ENCODE results near the gene ST7. TPM values are rescaled to one million over a fixed set of nuclear protein-coding genes. Genes with fewer than 3 reads are reported as not detected.

ST7 gene
- total and polyA plus RNA-seq, 2 of the 8 experiments (the other 6 are each of a cell fraction or from before 2014, with no cell fraction given) = 16.3 to 18.0 TPM

- no peaks in the 10 kb centered on the region for H3K23me2 ChIP-seq (ENCODE audit: low read depth, low read length)
- no peak overlapping the region for H2BK120ac ChIP-seq (replicated peaks; ENCODE audit: low read depth, low read length)
- no peak overlapping the region for H3K4me3 ChIP-seq (ENCODE audit: extremely low read depth in 1 of 4, insufficient read depth in 2 of 4, low read depth in 3 of 4, low read length in 4 of 4)
- no peak overlapping the region for H4K91ac ChIP-seq (replicated peaks; ENCODE audit: insufficient read length, low read length)
- H3K27me3 ChIP-seq (replicated peaks in 1 of 4; ENCODE audit: control insufficient read depth in 3 of 4, extremely low read depth in 1 of 4, insufficient read depth in 3 of 4, low read length in 3 of 4) = no peaks in the 10 kb centered on the region
- TF ChIP-seq KDM4A (IDR thresholded peaks at IDR 0.05; ENCODE audit: low read depth, low read length, severe bottlenecking) = no peak
- TF ChIP-seq RAD21 (IDR thresholded peaks at IDR 0.05 in 1 of 2, conservative IDR thresholded peaks at IDR 0.05 in 1 of 2; ENCODE audit: low read depth in 2 of 2, low read length in 2 of 2) = peak; percentile 43 to 45
- TF ChIP-seq SP4 (IDR thresholded peaks at IDR 0.05; ENCODE audit: low read length) = no peak
- peak; percentile 80 for TF ChIP-seq CEBPB (IDR thresholded peaks at IDR 0.05; ENCODE audit: low read depth, low read length)
- peak in 2 of 3 experiments; percentile 37 to 62; a peak in 2 of 4 replicates for TF ChIP-seq CTCF (IDR thresholded peaks at IDR 0.05; ENCODE audit: control extremely low read depth in 1 of 3, insufficient read depth in 1 of 3, low read depth in 1 of 3, low read length in 3 of 3)
- CTCF ChIA-PET (ENCODE audit: partially characterized antibody) = interaction anchor here (0.6 to 13.4 kb wide), 35 partner anchors 9 to 929 kb away, joined by 3 to 168 read pairs (median 4); no protein-coding TSS in a partner anchor
- no peak overlapping the region for H2BK5ac ChIP-seq (ENCODE audit: low read depth, low read length)
- H3K14ac ChIP-seq (ENCODE audit: insufficient read length) = no peak overlapping the region
- H3K23ac ChIP-seq (ENCODE audit: insufficient read length) = no peak overlapping the region
- H4K20me1 ChIP-seq (replicated peaks in 1 of 2; ENCODE audit: control insufficient read depth in 1 of 2, insufficient read depth in 2 of 2, low read length in 2 of 2) = no peaks in the 10 kb centered on the region
- H2BK12ac ChIP-seq (ENCODE audit: low read depth, low read length) = no peak overlapping the region
- H3K18ac ChIP-seq (ENCODE audit: extremely low read depth, low read length) = no peak overlapping the region
- no peak overlapping the region for H2BK20ac ChIP-seq (ENCODE audit: low read length)
- H3K9me3 ChIP-seq (ENCODE audit: insufficient read depth in 2 of 2, low read depth in 1 of 2, low read length in 1 of 2) = no peaks in the 10 kb centered on the region
- no peak overlapping the region for H3K27ac ChIP-seq (ENCODE audit: low read depth, low read length)
- POLR2A ChIA-PET (ENCODE audit: partially characterized antibody) = no interaction called here
- H3K4me1 ChIP-seq (replicated peaks in 1 of 4; ENCODE audit: control insufficient read depth in 3 of 4, insufficient read depth in 4 of 4, low read length in 3 of 4) = peaks cover 0 to 5% (median 3%) of the 10 kb centered on the region in 4 experiments; a peak in 4 of 7 replicates
- no peak overlapping the region for H2AK5ac ChIP-seq (ENCODE audit: low read depth, low read length)
- no peak overlapping the region for H3K4me2 ChIP-seq (ENCODE audit: insufficient read depth in 1 of 2, low read depth in 2 of 2, low read length in 2 of 2)
- H3K79me1 ChIP-seq (ENCODE audit: low read depth, low read length) = no peaks in the 10 kb centered on the region
- no peak overlapping the region for H2AFZ ChIP-seq (ENCODE audit: low read length)
- H4K5ac ChIP-seq (ENCODE audit: insufficient read length, low read depth, low read length) = no peak overlapping the region
- WGBS, 2 experiments (ENCODE audit: extremely low coverage in 1 of 2, insufficient coverage in 1 of 2, insufficient read length in 1 of 2, insufficient replicate concordance in 2 of 2, low coverage in 1 of 2, low lambda C conversion rate in 2 of 2, missing lambda C conversion rate in 1 of 2) = 47% methylated on average over 2 of the region's 2 CpGs; no CpG with 5 or more reads in 1 of the 2 experiments
- H2BK15ac ChIP-seq (ENCODE audit: low read length) = no peak overlapping the region
- H3K56ac ChIP-seq (replicated peaks; ENCODE audit: insufficient read length, low read depth, low read length) = no peak overlapping the region
- H3K79me2 ChIP-seq (ENCODE audit: control insufficient read depth in 1 of 2, insufficient read depth in 2 of 2, low read length in 2 of 2) = no peaks in the 10 kb centered on the region
- H4K8ac ChIP-seq (ENCODE audit: extremely low read depth, insufficient read depth, low read length) = no peak overlapping the region
- H3K36me3 ChIP-seq (ENCODE audit: control insufficient read depth in 2 of 4, insufficient read depth in 4 of 4, low read length in 3 of 4) = no peaks in the 10 kb centered on the region; a peak in 1 of 8 replicates
- DNase-seq (ENCODE audit: low read depth in 1 of 2, low spot score in 2 of 2) (no peak), FAIRE-seq (no peak)
- H3K4ac ChIP-seq (replicated peaks; ENCODE audit: insufficient read length, low read depth, low read length) = no peak overlapping the region
- H3K9ac ChIP-seq (replicated peaks in 1 of 4; ENCODE audit: extremely low read depth in 1 of 4, low read depth in 3 of 4, low read length in 3 of 4) = no peak overlapping the region
These were observed 174.4 kb downstream of the ST7 start for GRCh38 chr7:117127585-117128168.

All from H1 (cell line).